K562 (cell line): ENCODE results near the gene FAM32A. TPM values are rescaled to one million over a fixed set of nuclear protein-coding genes. Genes with fewer than 3 reads are reported as not detected.

Experiments
- ATAC-seq: fragments of 200-7000 bp; cut with Tn5 transposase; 3 replicates; pipeline ENCODE4 v1.9.1; 2020; ENCODE audit warnings: moderate library complexity
- BruUV-seq: library from RNA; stranded (reverse); fragments of 400-500 nt; replicated peaks from 2 replicates; lab custom pipeline; 2021; lab: Mats Ljungman, UMichigan
- CTCF ChIA-PET: fragments of 300-600 bp; formaldehyde crosslinking; extraction: SDS; loops from one replicate; lab custom pipeline; 2021; ENCODE audit warnings: low intra/inter-chr PET ratio; lab: Yijun Ruan, JAX
- POLR2A ChIA-PET: fragments of 300-600, 350-650 bp; sonication (Branson Sonifier 250); formaldehyde crosslinking; extraction: SDS; loops from one replicate; lab custom pipeline; 2021; ENCODE audit warnings: antibody characterized with exemption, inconsistent platforms; lab: Yijun Ruan, JAX
- DNase-seq, 4 experiments: peaks; one replicate each; pipeline versions ENCODE4 v3.0.0 to v3.0.0-alpha.2; 2011 to 2018; ENCODE audit warnings: low spot score in 3 of 4, mixed read lengths in 3 of 4; ENCODE audit errors: extremely low read depth in 1 of 4
- FAIRE-seq: peaks from 2 replicates; lab custom pipeline; 2011; peaks lifted over from hg19 to GRCh38; lab: Jason Lieb, UNC
- H2AFZ ChIP-seq: 2 replicates; pipeline ENCODE4 v1.6.0; 2011; ENCODE audit warnings: low read depth, low read length, control low read depth, inconsistent platforms
- H3K27ac ChIP-seq: fragments of 200-600 bp; 3 replicates; pipeline ENCODE4 v1.8.0; 2011; ENCODE audit warnings: low read depth, mild to moderate bottlenecking, control low read depth, inconsistent platforms, low read length, moderate library complexity, mixed read lengths; ENCODE audit errors: extremely low read depth
- H3K27me3 ChIP-seq, 2 experiments: fragments of 300-600 bp in 1 of 2; 2 replicates in 1 of 2; 3 replicates in 1 of 2; pipeline versions ENCODE4 v1.6.0 to v1.8.0; 2011; ENCODE audit warnings: inconsistent platforms in 2 of 2, low read length in 2 of 2, mild to moderate bottlenecking in 1 of 2, mixed read lengths in 1 of 2, moderate library complexity in 1 of 2; ENCODE audit not compliant: control insufficient read depth in 2 of 2, insufficient read depth in 2 of 2
- H3K36me3 ChIP-seq: fragments of 300-600 bp; 3 replicates; pipeline ENCODE4 v1.8.0; 2011; ENCODE audit warnings: mild to moderate bottlenecking, low read length, inconsistent platforms; ENCODE audit not compliant: control insufficient read depth, insufficient read depth
- H3K4me1 ChIP-seq, 2 experiments: fragments of 200-600 bp in 1 of 2; replicated peaks in 1 of 2; 2 replicates in 1 of 2; 3 replicates in 1 of 2; pipeline versions ENCODE4 v1.5.1 to v1.8.0; 2011; ENCODE audit warnings: inconsistent platforms in 2 of 2, low read length in 2 of 2, mild to moderate bottlenecking in 1 of 2, mixed read lengths in 1 of 2, moderate library complexity in 1 of 2; ENCODE audit not compliant: control insufficient read depth in 2 of 2, insufficient read depth in 2 of 2
- H3K4me2 ChIP-seq: 2 replicates; pipeline ENCODE4 v1.6.1; 2011; ENCODE audit warnings: low read length, control low read depth, inconsistent platforms, mixed read lengths; ENCODE audit not compliant: insufficient read depth
- H3K4me3 ChIP-seq: fragments of 200-600 bp; sonication (generic), shearing (Covaris generic); 2 replicates; pipeline ENCODE4 v1.5.1; 2016; ENCODE audit warnings: control low read depth, inconsistent platforms
- H3K79me2 ChIP-seq: fragments of 200-600 bp; 3 replicates; pipeline ENCODE4 v1.8.0; 2011; ENCODE audit warnings: low read length, inconsistent platforms; ENCODE audit not compliant: control insufficient read depth, insufficient read depth
- H3K9ac ChIP-seq, 2 experiments: 2 replicates each; pipeline versions ENCODE4 v1.6.0 to v1.6.1; 2011; ENCODE audit warnings: low read depth in 2 of 2, low read length in 2 of 2, control low read depth in 1 of 2, inconsistent platforms in 1 of 2, mild to moderate bottlenecking in 1 of 2, mixed read lengths in 1 of 2; ENCODE audit not compliant: insufficient read depth in 1 of 2
- H3K9me1 ChIP-seq: one replicate; pipeline ENCODE4 v1.6.0; 2011; ENCODE audit warnings: inconsistent platforms, mild to moderate bottlenecking, low read length, moderate library complexity; ENCODE audit not compliant: control insufficient read depth, insufficient read depth
- H3K9me3 ChIP-seq: replicated peaks from 2 replicates; pipeline ENCODE4 v1.5.1; 2011; ENCODE audit warnings: low read depth, low read length, inconsistent platforms; ENCODE audit not compliant: control insufficient read depth, insufficient read depth
- H4K20me1 ChIP-seq: replicated peaks from 2 replicates; pipeline ENCODE4 v1.6.1; 2011; ENCODE audit warnings: low read length, inconsistent platforms, mixed read lengths; ENCODE audit not compliant: control insufficient read depth, insufficient read depth
- CBX3 ChIP-seq, 2 experiments: IDR thresholded peaks; 1 replicate in 1 of 2; 2 replicates in 1 of 2; pipeline ENCODE4 v1.6.1; 2012; ENCODE audit warnings: inconsistent platforms in 2 of 2, low read length in 2 of 2, borderline replicate concordance in 1 of 2, control low read depth in 1 of 2
- ESRRA ChIP-seq: fragments of 450-650 bp; IDR thresholded peaks from 2 replicates; pipeline ENCODE4 v1.6.1; 2014; ENCODE audit warnings: low read depth, mild to moderate bottlenecking, moderate library complexity, borderline replicate concordance
- FOSL1 ChIP-seq: fragments of 200-800 bp; sonication (Bioruptor generic); conservative IDR thresholded peaks from 2 replicates; pipeline ENCODE4 v1.6.1; 2016; ENCODE audit warnings: missing genetic modification characterization, missing compliant biosample characterization
- HDAC2 ChIP-seq: fragments of 450-650 bp; IDR thresholded peaks from 2 replicates; pipeline ENCODE4 v1.6.1; 2016; ENCODE audit warnings: mild to moderate bottlenecking
- RBM17 ChIP-seq: fragments of 200-400 bp; formaldehyde crosslinking; IDR thresholded peaks from 2 replicates; pipeline ENCODE4 v1.6.1; 2017; ENCODE audit warnings: low read depth, mild to moderate bottlenecking, low read length, borderline replicate concordance
- TAL1 ChIP-seq: fragments of 450-650 bp; IDR thresholded peaks from 2 replicates; pipeline ENCODE4 v1.6.1; 2016; ENCODE audit warnings: mild to moderate bottlenecking
- TFAM ChIP-seq: fragments of 250-450 bp; sonication (Bioruptor Pico); conservative IDR thresholded peaks from 2 replicates; pipeline ENCODE4 v1.5.0; 2021; ENCODE audit warnings: mild to moderate bottlenecking, moderate library complexity
- ZBTB8A ChIP-seq: fragments of 450-650 bp; IDR thresholded peaks from 2 replicates; pipeline ENCODE4 v1.6.1; 2018; ENCODE audit warnings: mild to moderate bottlenecking, moderate library complexity; ENCODE audit not compliant: partially characterized antibody
- ZNF282 ChIP-seq: sonication (generic); formaldehyde crosslinking; IDR thresholded peaks from 2 replicates; pipeline ENCODE4 v1.8.1; 2023; ENCODE audit warnings: missing genetic modification reagents
- WGBS: fragments of 100-300 bp; shearing (Covaris generic); methylation state at CpG from one replicate; pipeline ENCODE4 v1.1.6; 2016; ENCODE audit warnings: low coverage, mixed read lengths; ENCODE audit not compliant: insufficient coverage; ENCODE audit errors: missing lambda C conversion rate; 5-methylcytosine and 5-hydroxymethylcytosine counted together
- in situ Hi-C: fragments of 300-500 bp; cut with MboI; formaldehyde crosslinking; loops from 4 replicates; pipeline ENCODE4 v1.15.0; 2018; ENCODE audit warnings: inconsistent platforms, mixed read lengths
- intact Hi-C: fragments of 100-400 bp; cut with micrococcal nuclease; formaldehyde crosslinking; loops from 2 replicates; pipeline ENCODE4 v1.14.2; 2022
- polyA plus RNA-seq, 8 experiments: library from polyadenylated mRNA; depleted of rRNA in 4 of 8; stranded (reverse) in 5 of 8; unstranded in 3 of 8; fragments of >200 nt; fragmentation: Nextera tagmentation in 2 of 8; fragmentation: Illumina TruSeq in 1 of 8; extraction: Ambion mirVana in 2 of 8; extraction: Trizol in 1 of 8; gene quantifications; 2 replicates each; pipeline versions ENCODE4 v1.2.1 to v1.2.3, GENCODE V29; 2011 to 2014; ENCODE audit warnings: inconsistent platforms in 1 of 8, missing spikeins in 1 of 8
- total RNA-seq, 7 experiments: library from RNA; depleted of rRNA in 6 of 7; stranded (reverse); fragments of >200 nt in 6 of 7; fragmentation: Illumina TruSeq in 2 of 7; extraction: Trizol in 2 of 7; gene quantifications; 2 replicates each; pipeline versions ENCODE4 v1.2.1 to v1.2.3, GENCODE V29; 2011 to 2021; ENCODE audit warnings: low replicate concordance in 1 of 7
- TF ChIP-seq, protein P1 (sequence below): fragments of 200-600 bp; sonication (generic); IDR thresholded peaks from one replicate; pipeline ENCODE4 v1.6.1; 2012; ENCODE audit warnings: mild to moderate bottlenecking, low read depth, low read length, inconsistent platforms

The FAM32A gene
- total and polyA plus RNA-seq, 9 of the 15 experiments (the other 6 are each of a cell fraction or from before 2014, with no cell fraction given), result 30.7 to 96.7 (median 73.7) TPM

DNA sequence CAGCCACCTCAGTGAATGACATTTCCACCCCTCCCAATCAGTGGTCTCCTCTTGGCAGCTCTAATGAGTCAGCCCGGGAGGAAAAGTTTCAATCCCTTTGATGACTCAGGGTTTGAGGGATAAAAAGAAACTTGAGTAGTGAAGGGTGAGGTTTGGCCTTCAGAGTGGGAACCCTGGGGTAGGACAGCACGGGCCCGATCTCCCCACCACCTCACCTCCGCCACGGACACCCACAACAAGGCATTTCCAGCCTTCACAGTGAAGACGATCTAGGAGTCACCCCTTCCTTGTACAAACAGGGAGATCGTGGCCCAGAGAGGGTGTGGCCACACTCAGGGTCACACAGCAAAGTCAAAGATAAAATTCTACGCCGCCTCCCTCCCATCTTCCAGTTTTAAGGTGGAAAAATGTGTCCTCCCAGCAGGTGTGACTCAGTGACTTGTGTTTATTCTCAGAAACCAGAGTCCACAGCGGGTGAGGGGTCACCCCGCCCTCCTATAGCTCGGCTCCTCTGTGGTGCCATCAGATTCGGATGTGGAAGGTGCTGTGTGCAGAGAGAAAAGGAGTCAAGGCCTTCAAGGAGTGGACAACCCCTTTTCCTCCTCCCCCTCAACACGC is 24.2 kb upstream of the FAM32A start:
- Histone ChIP-seq H3K9ac (no peak overlapping the region), H3K27ac (no peak overlapping the region; the same call in 2 of the 3 replicates), H3K9me3 (no peaks in the 10 kb centered on the region), H3K36me3 (no peaks in the 10 kb centered on the region), H3K4me2 (peak overlapping the region; percentile 3; the same call in 1 of the 2 replicates), H3K4me1 (no peaks in the 10 kb centered on the region; a peak in 2 of 5 replicates), H3K9me1 (no peaks in the 10 kb centered on the region), H4K20me1 (no peaks in the 10 kb centered on the region), H2AFZ (no peak overlapping the region), H3K4me3 (no peak overlapping the region), H3K27me3 (peaks cover 0 to 4% of the 10 kb centered on the region in 2 experiments; a peak in 1 of 5 replicates), H3K79me2 (no peaks in the 10 kb centered on the region)
- peak; percentile 75 for FAIRE-seq
- peak; percentile 35 for ATAC-seq
- ChIA-PET CTCF (no interaction called here), POLR2A (interaction anchor here (0.6 to 1.2 kb wide), 3 partner anchors 10 to 98 kb away, joined by 3 to 5 read pairs (median 3); no protein-coding TSS in a partner anchor)
- DNase-seq, result peak; percentile 27 to 50 (median 42)
- intact Hi-C loops, result no loop called here
- WGBS, result 5% methylated on average over 14 of the region's 14 CpGs
- in situ Hi-C loops, result no loop called here
- no TSS peak for BruUV-seq
- TF ChIP-seq ZBTB8A (no peak), TAL1 (no peak), ZNF282 (CRISPR knock-in tag) (no peak), FOSL1 (tag) (peak; percentile 76), RBM17 (no peak), CBX3 (IDR thresholded peaks at IDR 0.05; ENCODE audit: borderline replicate concordance in 1 of 2, low read length in 2 of 2) (no peak), TFAM (no peak), ESRRA (no peak), HDAC2 (peak; percentile 87; the same call in 1 of the 2 replicates)
- TF ChIP-seq, protein P1, sequence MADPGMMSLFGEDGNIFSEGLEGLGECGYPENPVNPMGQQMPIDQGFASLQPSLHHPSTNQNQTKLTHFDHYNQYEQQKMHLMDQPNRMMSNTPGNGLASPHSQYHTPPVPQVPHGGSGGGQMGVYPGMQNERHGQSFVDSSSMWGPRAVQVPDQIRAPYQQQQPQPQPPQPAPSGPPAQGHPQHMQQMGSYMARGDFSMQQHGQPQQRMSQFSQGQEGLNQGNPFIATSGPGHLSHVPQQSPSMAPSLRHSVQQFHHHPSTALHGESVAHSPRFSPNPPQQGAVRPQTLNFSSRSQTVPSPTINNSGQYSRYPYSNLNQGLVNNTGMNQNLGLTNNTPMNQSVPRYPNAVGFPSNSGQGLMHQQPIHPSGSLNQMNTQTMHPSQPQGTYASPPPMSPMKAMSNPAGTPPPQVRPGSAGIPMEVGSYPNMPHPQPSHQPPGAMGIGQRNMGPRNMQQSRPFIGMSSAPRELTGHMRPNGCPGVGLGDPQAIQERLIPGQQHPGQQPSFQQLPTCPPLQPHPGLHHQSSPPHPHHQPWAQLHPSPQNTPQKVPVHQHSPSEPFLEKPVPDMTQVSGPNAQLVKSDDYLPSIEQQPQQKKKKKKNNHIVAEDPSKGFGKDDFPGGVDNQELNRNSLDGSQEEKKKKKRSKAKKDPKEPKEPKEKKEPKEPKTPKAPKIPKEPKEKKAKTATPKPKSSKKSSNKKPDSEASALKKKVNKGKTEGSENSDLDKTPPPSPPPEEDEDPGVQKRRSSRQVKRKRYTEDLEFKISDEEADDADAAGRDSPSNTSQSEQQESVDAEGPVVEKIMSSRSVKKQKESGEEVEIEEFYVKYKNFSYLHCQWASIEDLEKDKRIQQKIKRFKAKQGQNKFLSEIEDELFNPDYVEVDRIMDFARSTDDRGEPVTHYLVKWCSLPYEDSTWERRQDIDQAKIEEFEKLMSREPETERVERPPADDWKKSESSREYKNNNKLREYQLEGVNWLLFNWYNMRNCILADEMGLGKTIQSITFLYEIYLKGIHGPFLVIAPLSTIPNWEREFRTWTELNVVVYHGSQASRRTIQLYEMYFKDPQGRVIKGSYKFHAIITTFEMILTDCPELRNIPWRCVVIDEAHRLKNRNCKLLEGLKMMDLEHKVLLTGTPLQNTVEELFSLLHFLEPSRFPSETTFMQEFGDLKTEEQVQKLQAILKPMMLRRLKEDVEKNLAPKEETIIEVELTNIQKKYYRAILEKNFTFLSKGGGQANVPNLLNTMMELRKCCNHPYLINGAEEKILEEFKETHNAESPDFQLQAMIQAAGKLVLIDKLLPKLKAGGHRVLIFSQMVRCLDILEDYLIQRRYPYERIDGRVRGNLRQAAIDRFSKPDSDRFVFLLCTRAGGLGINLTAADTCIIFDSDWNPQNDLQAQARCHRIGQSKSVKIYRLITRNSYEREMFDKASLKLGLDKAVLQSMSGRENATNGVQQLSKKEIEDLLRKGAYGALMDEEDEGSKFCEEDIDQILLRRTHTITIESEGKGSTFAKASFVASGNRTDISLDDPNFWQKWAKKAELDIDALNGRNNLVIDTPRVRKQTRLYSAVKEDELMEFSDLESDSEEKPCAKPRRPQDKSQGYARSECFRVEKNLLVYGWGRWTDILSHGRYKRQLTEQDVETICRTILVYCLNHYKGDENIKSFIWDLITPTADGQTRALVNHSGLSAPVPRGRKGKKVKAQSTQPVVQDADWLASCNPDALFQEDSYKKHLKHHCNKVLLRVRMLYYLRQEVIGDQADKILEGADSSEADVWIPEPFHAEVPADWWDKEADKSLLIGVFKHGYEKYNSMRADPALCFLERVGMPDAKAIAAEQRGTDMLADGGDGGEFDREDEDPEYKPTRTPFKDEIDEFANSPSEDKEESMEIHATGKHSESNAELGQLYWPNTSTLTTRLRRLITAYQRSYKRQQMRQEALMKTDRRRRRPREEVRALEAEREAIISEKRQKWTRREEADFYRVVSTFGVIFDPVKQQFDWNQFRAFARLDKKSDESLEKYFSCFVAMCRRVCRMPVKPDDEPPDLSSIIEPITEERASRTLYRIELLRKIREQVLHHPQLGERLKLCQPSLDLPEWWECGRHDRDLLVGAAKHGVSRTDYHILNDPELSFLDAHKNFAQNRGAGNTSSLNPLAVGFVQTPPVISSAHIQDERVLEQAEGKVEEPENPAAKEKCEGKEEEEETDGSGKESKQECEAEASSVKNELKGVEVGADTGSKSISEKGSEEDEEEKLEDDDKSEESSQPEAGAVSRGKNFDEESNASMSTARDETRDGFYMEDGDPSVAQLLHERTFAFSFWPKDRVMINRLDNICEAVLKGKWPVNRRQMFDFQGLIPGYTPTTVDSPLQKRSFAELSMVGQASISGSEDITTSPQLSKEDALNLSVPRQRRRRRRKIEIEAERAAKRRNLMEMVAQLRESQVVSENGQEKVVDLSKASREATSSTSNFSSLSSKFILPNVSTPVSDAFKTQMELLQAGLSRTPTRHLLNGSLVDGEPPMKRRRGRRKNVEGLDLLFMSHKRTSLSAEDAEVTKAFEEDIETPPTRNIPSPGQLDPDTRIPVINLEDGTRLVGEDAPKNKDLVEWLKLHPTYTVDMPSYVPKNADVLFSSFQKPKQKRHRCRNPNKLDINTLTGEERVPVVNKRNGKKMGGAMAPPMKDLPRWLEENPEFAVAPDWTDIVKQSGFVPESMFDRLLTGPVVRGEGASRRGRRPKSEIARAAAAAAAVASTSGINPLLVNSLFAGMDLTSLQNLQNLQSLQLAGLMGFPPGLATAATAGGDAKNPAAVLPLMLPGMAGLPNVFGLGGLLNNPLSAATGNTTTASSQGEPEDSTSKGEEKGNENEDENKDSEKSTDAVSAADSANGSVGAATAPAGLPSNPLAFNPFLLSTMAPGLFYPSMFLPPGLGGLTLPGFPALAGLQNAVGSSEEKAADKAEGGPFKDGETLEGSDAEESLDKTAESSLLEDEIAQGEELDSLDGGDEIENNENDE, result no peak
